H1 (cell line): Measurements from ENCODE around the gene GPANK1. TPM values are rescaled to one million over a fixed set of nuclear protein-coding genes. Genes with fewer than 3 reads are reported as not detected.

Source experiments
- CTCF ChIA-PET: fragments of 300-600 bp; sonication (Branson Sonifier 250); formaldehyde crosslinking; loops from one replicate; lab custom pipeline; 2021; ENCODE audit not compliant: partially characterized antibody; lab: Charles Lee
- POLR2A ChIA-PET: fragments of 300-600 bp; sonication (Branson Sonifier 250); formaldehyde crosslinking; loops from one replicate; lab custom pipeline; 2021; ENCODE audit warnings: inconsistent platforms; ENCODE audit not compliant: partially characterized antibody; lab: Charles Lee
- DNase-seq, 2 experiments: peaks; one replicate each; pipeline versions ENCODE4 v3.0.0 to v3.0.0-alpha.2; 2010 to 2022; ENCODE audit warnings: low spot score in 2 of 2, low read depth in 1 of 2, mixed read lengths in 1 of 2
- FAIRE-seq: peaks from 2 replicates; lab custom pipeline; 2011; peaks lifted over from hg19 to GRCh38; lab: Jason Lieb, UNC
- H2AFZ ChIP-seq: 2 replicates; pipeline ENCODE4 v1.8.1; 2012; ENCODE audit warnings: low read length, inconsistent platforms
- H2AK5ac ChIP-seq: 2 replicates; pipeline ENCODE4 v1.6.1; 2013; ENCODE audit warnings: low read depth, low read length
- H2BK120ac ChIP-seq: replicated peaks from 2 replicates; pipeline ENCODE3; 2013; ENCODE audit warnings: low read depth, low read length, inconsistent platforms
- H2BK12ac ChIP-seq: 2 replicates; pipeline ENCODE4 v1.6.1; 2013; ENCODE audit warnings: low read depth, low read length
- H2BK15ac ChIP-seq: 2 replicates; pipeline ENCODE4 v1.6.1; 2013; ENCODE audit warnings: low read length
- H2BK20ac ChIP-seq: 2 replicates; pipeline ENCODE4 v1.6.1; 2013; ENCODE audit warnings: low read length
- H2BK5ac ChIP-seq: 2 replicates; pipeline ENCODE4 v1.6.1; 2013; ENCODE audit warnings: low read depth, low read length
- H3K14ac ChIP-seq: 2 replicates; pipeline ENCODE4 v1.6.1; 2013; ENCODE audit warnings: inconsistent platforms; ENCODE audit not compliant: insufficient read length
- H3K18ac ChIP-seq: 2 replicates; pipeline ENCODE4 v1.6.1; 2013; ENCODE audit warnings: low read length; ENCODE audit errors: extremely low read depth
- H3K23ac ChIP-seq: 2 replicates; pipeline ENCODE4 v1.6.1; 2013; ENCODE audit warnings: inconsistent platforms; ENCODE audit not compliant: insufficient read length
- H3K23me2 ChIP-seq: 2 replicates; pipeline ENCODE4 v1.6.1; 2013; ENCODE audit warnings: low read depth, low read length
- H3K27ac ChIP-seq: 2 replicates; pipeline ENCODE4 v1.6.1; 2011; ENCODE audit warnings: low read depth, low read length, inconsistent platforms
- H3K27me3 ChIP-seq, 4 experiments: replicated peaks in 1 of 4; 1 replicate in 1 of 4; 2 replicates in 3 of 4; pipeline versions ENCODE4 v1.6.1 to v1.8.1; 2011 to 2013; ENCODE audit warnings: low read length in 3 of 4, mild to moderate bottlenecking in 3 of 4, inconsistent platforms in 2 of 4, mixed read lengths in 2 of 4, moderate library complexity in 1 of 4; ENCODE audit not compliant: control insufficient read depth in 3 of 4, insufficient read depth in 3 of 4; ENCODE audit errors: extremely low read depth in 1 of 4
- H3K36me3 ChIP-seq, 4 experiments: 2 replicates each; pipeline versions ENCODE4 v1.6.1 to v1.8.1; 2011 to 2013; ENCODE audit warnings: mild to moderate bottlenecking in 4 of 4, low read length in 3 of 4, moderate library complexity in 2 of 4, control low read depth in 1 of 4, inconsistent platforms in 1 of 4; ENCODE audit not compliant: insufficient read depth in 4 of 4, control insufficient read depth in 2 of 4
- H3K4ac ChIP-seq: replicated peaks from 2 replicates; pipeline ENCODE3; 2013; ENCODE audit warnings: low read length, low read depth, mixed read lengths, inconsistent platforms; ENCODE audit not compliant: insufficient read length
- H3K4me1 ChIP-seq, 4 experiments: replicated peaks in 1 of 4; 1 replicate in 1 of 4; 2 replicates in 3 of 4; pipeline versions ENCODE4 v1.6.1 to v1.8.1; 2011 to 2013; ENCODE audit warnings: low read length in 3 of 4, inconsistent platforms in 2 of 4, mixed read lengths in 1 of 4; ENCODE audit not compliant: insufficient read depth in 4 of 4, control insufficient read depth in 3 of 4
- H3K4me2 ChIP-seq, 2 experiments: 2 replicates each; pipeline versions ENCODE4 v1.6.1 to v1.8.1; 2011 to 2013; ENCODE audit warnings: low read depth in 2 of 2, low read length in 2 of 2, control low read depth in 1 of 2, inconsistent platforms in 1 of 2, mild to moderate bottlenecking in 1 of 2; ENCODE audit not compliant: insufficient read depth in 1 of 2
- H3K4me3 ChIP-seq, 4 experiments: fragments of 200-600, 300-600 bp in 1 of 4; sonication (generic), shearing (Covaris generic), sonication (Bioruptor Twin) in 1 of 4; 2 replicates each; pipeline versions ENCODE4 v1.5.1 to v1.8.1; 2011 to 2016; ENCODE audit warnings: low read length in 4 of 4, low read depth in 3 of 4, control low read depth in 2 of 4, inconsistent platforms in 2 of 4, mild to moderate bottlenecking in 2 of 4, mixed read lengths in 1 of 4, moderate library complexity in 1 of 4; ENCODE audit not compliant: insufficient read depth in 2 of 4; ENCODE audit errors: extremely low read depth in 1 of 4
- H3K56ac ChIP-seq: replicated peaks from 2 replicates; pipeline ENCODE3; 2013; ENCODE audit warnings: low read depth, mild to moderate bottlenecking, mixed read lengths, low read length, inconsistent platforms; ENCODE audit not compliant: insufficient read length
- H3K79me1 ChIP-seq: 2 replicates; pipeline ENCODE4 v1.6.1; 2013; ENCODE audit warnings: low read depth, low read length, control low read depth
- H3K79me2 ChIP-seq, 2 experiments: 2 replicates each; pipeline versions ENCODE4 v1.6.1 to v1.8.1; 2012 to 2013; ENCODE audit warnings: low read length in 2 of 2, mild to moderate bottlenecking in 2 of 2, inconsistent platforms in 1 of 2; ENCODE audit not compliant: insufficient read depth in 2 of 2, control insufficient read depth in 1 of 2
- H3K9ac ChIP-seq, 4 experiments: replicated peaks in 1 of 4; 1 replicate in 1 of 4; 2 replicates in 3 of 4; pipeline versions ENCODE4 v1.6.1 to v1.8.1; 2011 to 2013; ENCODE audit warnings: low read depth in 3 of 4, low read length in 3 of 4, control low read depth in 2 of 4, mild to moderate bottlenecking in 2 of 4, moderate library complexity in 2 of 4, inconsistent platforms in 1 of 4; ENCODE audit errors: extremely low read depth in 1 of 4
- H3K9me3 ChIP-seq, 2 experiments: 2 replicates each; pipeline versions ENCODE4 v1.6.1 to v1.8.1; 2012 to 2013; ENCODE audit warnings: mild to moderate bottlenecking in 2 of 2, moderate library complexity in 2 of 2, control low read depth in 1 of 2, inconsistent platforms in 1 of 2, low read depth in 1 of 2, low read length in 1 of 2, mixed read lengths in 1 of 2; ENCODE audit not compliant: insufficient read depth in 2 of 2
- H4K20me1 ChIP-seq, 2 experiments: replicated peaks in 1 of 2; 2 replicates each; pipeline versions ENCODE3 to v1.8.1; 2011 to 2013; ENCODE audit warnings: inconsistent platforms in 2 of 2, low read length in 2 of 2, mild to moderate bottlenecking in 1 of 2; ENCODE audit not compliant: insufficient read depth in 2 of 2, control insufficient read depth in 1 of 2
- H4K5ac ChIP-seq: 2 replicates; pipeline ENCODE4 v1.6.1; 2013; ENCODE audit warnings: low read length, low read depth, mixed read lengths, inconsistent platforms; ENCODE audit not compliant: insufficient read length
- H4K8ac ChIP-seq: 2 replicates; pipeline ENCODE4 v1.8.0; 2013; ENCODE audit warnings: mild to moderate bottlenecking, moderate library complexity, low read length, inconsistent platforms; ENCODE audit not compliant: insufficient read depth; ENCODE audit errors: extremely low read depth
- H4K91ac ChIP-seq: replicated peaks from 2 replicates; pipeline ENCODE3; 2013; ENCODE audit warnings: low read length, mixed read lengths, inconsistent platforms; ENCODE audit not compliant: insufficient read length
- HDAC6 ChIP-seq: IDR thresholded peaks from one replicate; pipeline ENCODE4 v1.7.1; 2012; ENCODE audit warnings: low read depth, mild to moderate bottlenecking, inconsistent platforms, low read length, moderate library complexity
- MAX ChIP-seq: IDR thresholded peaks from 2 replicates; pipeline ENCODE4 v1.6.1; 2012; ENCODE audit warnings: inconsistent platforms
- POLR2A ChIP-seq, 2 experiments: IDR thresholded peaks; 1 replicate in 1 of 2; 2 replicates in 1 of 2; pipeline ENCODE4 v1.6.1; 2011; ENCODE audit warnings: low read depth in 2 of 2, low read length in 2 of 2, mild to moderate bottlenecking in 2 of 2; ENCODE audit errors: control extremely low read depth in 1 of 2
- POLR2AphosphoS5 ChIP-seq: IDR thresholded peaks from 2 replicates; pipeline ENCODE4 v1.6.1; 2011; ENCODE audit warnings: low read depth, low read length
- whole genome bisulfite sequencing, 2 experiments: shearing (Covaris generic) in 1 of 2; methylation state at CpG; one replicate each; pipeline versions ENCODE4 v1.1.6 to v1.1.7; 2013 to 2015; ENCODE audit warnings: low lambda C conversion rate in 2 of 2, mixed read lengths in 2 of 2, inconsistent platforms in 1 of 2, low coverage in 1 of 2, missing lambda C conversion rate in 1 of 2; ENCODE audit not compliant: insufficient replicate concordance in 2 of 2, insufficient coverage in 1 of 2, insufficient read length in 1 of 2; ENCODE audit errors: extremely low coverage in 1 of 2, missing lambda C conversion rate in 1 of 2; 5-methylcytosine and 5-hydroxymethylcytosine counted together
- polyA plus RNA-seq, 7 experiments: library from polyadenylated mRNA; depleted of rRNA in 3 of 7; stranded (reverse) in 5 of 7; unstranded in 2 of 7; fragments of >200 nt in 5 of 7; fragments of 200-250 nt in 2 of 7; gene quantifications; 1 replicate in 5 of 7; 2 replicates in 1 of 7; 4 replicates in 1 of 7; pipeline versions ENCODE4 v1.2.1 to v1.2.3, GENCODE V29; 2011 to 2013; ENCODE audit warnings: missing spikeins in 2 of 7, mixed read lengths in 2 of 7
- total RNA-seq: library from RNA; stranded (reverse); fragmentation: NEBNext Ultra II Directional; extraction: Animal tissue kit (Norgen Biotek cat#: 25700); gene quantifications from 2 replicates; pipeline ENCODE4 v1.2.1, GENCODE V29; 2021

The GPANK1 gene
- total and polyA plus RNA-seq, 2 of the 8 experiments (the other 6 are each of a cell fraction or from before 2014, with no cell fraction given) = 24.5 to 30.2 TPM

- H2AK5ac ChIP-seq = no peak overlapping the region
- CTCF ChIA-PET = interaction anchor here (1.4 to 3.2 kb wide), 3 partner anchors 9 to 43 kb away, joined by 3 to 10 read pairs (median 3); partner anchors contain the start of genes LST1 and LY6G5B
- H3K56ac ChIP-seq = no peak overlapping the region
- peaks cover 80 to 100% (median 97%) of the 10 kb centered on the region in 4 experiments for H3K36me3 ChIP-seq
- no peak overlapping the region for H2BK120ac ChIP-seq
- no peak overlapping the region for H3K27ac ChIP-seq
- H3K23me2 ChIP-seq = no peaks in the 10 kb centered on the region
- no peak overlapping the region for H3K4me2 ChIP-seq
- H2AFZ ChIP-seq = no peak overlapping the region
- no peak overlapping the region for H2BK12ac ChIP-seq
- no peaks in the 10 kb centered on the region for H3K27me3 ChIP-seq
- no peak for DNase-seq
- no peak for TF ChIP-seq POLR2AphosphoS5
- TF ChIP-seq POLR2A (IDR thresholded peaks at IDR 0.05; ENCODE audit: control extremely low read depth in 1 of 2, low read depth in 2 of 2, low read length in 2 of 2) = 0 out of 3 replicates have a peak, but pooled peaks of 1 of the 2 experiments have one; percentile 11
- TF ChIP-seq MAX = no peak
- no peak for TF ChIP-seq HDAC6
- peaks cover 12 to 24% of the 10 kb centered on the region in 2 experiments for H4K20me1 ChIP-seq
- H3K18ac ChIP-seq = no peak overlapping the region
- no peak overlapping the region for H2BK5ac ChIP-seq
- POLR2A ChIA-PET = interaction anchor here (1.4 to 34.9 kb wide), 5 partner anchors 10 to 103 kb away, joined by 4 to 883 read pairs (median 173); partner anchors contain the start of genes APOM, BAG6, C6orf47 and CSNK2B
- no peak overlapping the region for H4K5ac ChIP-seq
- H3K4ac ChIP-seq = no peak overlapping the region
- no peak overlapping the region for H3K23ac ChIP-seq
- no peak for FAIRE-seq
- H4K8ac ChIP-seq = no peak overlapping the region
- peaks cover 0 to 16% of the 10 kb centered on the region in 2 experiments; a peak in 3 of 4 replicates for H3K79me2 ChIP-seq
- peaks cover 18% of the 10 kb centered on the region; the same call in 1 of the 2 replicates for H3K79me1 ChIP-seq
- no peaks in the 10 kb centered on the region for H3K9me3 ChIP-seq
- H4K91ac ChIP-seq = no peak overlapping the region
- H2BK15ac ChIP-seq = no peak overlapping the region
- no peak overlapping the region for H2BK20ac ChIP-seq
- H3K4me3 ChIP-seq = no peak overlapping the region
- H3K4me1 ChIP-seq = no peaks in the 10 kb centered on the region
- no peak overlapping the region for H3K9ac ChIP-seq
- H3K14ac ChIP-seq = no peak overlapping the region
- WGBS, 2 experiments = 94% methylated on average over 7 of the region's 7 CpGs; no CpG with 5 or more reads in 1 of the 2 experiments
These were observed 35.8 kb downstream of the GPANK1 start for GRCh38 chr6:31629014-31629413.
